Thyroid gland (tissue), 4 donors: ENCODE data around the gene GLIPR1.

Experiments used
- POLR2A ChIP-seq, 2 donors: fragments of 450-650 bp; IDR thresholded peaks; one replicate each; pipeline ENCODE4 v1.6.1; 2017; ENCODE audit warnings: antibody characterized with exemption in 2 of 2, mild to moderate bottlenecking in 2 of 2, moderate library complexity in 1 of 2
- TF ChIP-seq, protein P1 (sequence below), 6 experiments: fragments of 200-600 bp in 3 of 6; fragments of 450-650 bp in 3 of 6; sonication (generic) in 3 of 6; IDR thresholded peaks; one replicate each; pipeline ENCODE4 v1.5.1; 2016 to 2019; ENCODE audit warnings: antibody characterized with exemption in 6 of 6, mild to moderate bottlenecking in 2 of 6, inconsistent platforms in 1 of 6, moderate library complexity in 1 of 6

- TF ChIP-seq, protein P1, sequence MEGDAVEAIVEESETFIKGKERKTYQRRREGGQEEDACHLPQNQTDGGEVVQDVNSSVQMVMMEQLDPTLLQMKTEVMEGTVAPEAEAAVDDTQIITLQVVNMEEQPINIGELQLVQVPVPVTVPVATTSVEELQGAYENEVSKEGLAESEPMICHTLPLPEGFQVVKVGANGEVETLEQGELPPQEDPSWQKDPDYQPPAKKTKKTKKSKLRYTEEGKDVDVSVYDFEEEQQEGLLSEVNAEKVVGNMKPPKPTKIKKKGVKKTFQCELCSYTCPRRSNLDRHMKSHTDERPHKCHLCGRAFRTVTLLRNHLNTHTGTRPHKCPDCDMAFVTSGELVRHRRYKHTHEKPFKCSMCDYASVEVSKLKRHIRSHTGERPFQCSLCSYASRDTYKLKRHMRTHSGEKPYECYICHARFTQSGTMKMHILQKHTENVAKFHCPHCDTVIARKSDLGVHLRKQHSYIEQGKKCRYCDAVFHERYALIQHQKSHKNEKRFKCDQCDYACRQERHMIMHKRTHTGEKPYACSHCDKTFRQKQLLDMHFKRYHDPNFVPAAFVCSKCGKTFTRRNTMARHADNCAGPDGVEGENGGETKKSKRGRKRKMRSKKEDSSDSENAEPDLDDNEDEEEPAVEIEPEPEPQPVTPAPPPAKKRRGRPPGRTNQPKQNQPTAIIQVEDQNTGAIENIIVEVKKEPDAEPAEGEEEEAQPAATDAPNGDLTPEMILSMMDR (IDR thresholded peaks at IDR 0.05), result no peak
- TF ChIP-seq POLR2A (IDR thresholded peaks at IDR 0.05), result no peak
Observed at GRCh38 chr12:75437564-75437963, 43.0 kb upstream of the GLIPR1 start.
